Epidermal melanocyte (primary cell): Measurements from ENCODE around the gene CCL8.
"Not testable (repeated sequence)": the region's sequence is repeated elsewhere in the genome, so short reads cannot be mapped to it uniquely, and the experiment has no call there.

Experiments used
- DNase-seq: peaks from one replicate; pipeline ENCODE4 v3.0.0; 2011; ENCODE audit warnings: low spot score; ENCODE audit not compliant: insufficient read length

The CCL8 gene

GRCh38 chr17:34313164-34313563, 6.1 kb upstream of the CCL8 start:
- DNase-seq = no peak

GRCh38 chr17:34314279-34314678, 5.0 kb upstream of the CCL8 start:
- DNase-seq = peak; percentile 49

- DNase-seq = no peak
Measured at GRCh38 chr17:34318474-34318873, 761 bp upstream of the CCL8 start.

GRCh38 chr17:34321964-34322363, 2.7 kb downstream of the CCL8 start:
- no peak for DNase-seq

- not testable (repeated sequence) for DNase-seq
Measured at GRCh38 chr17:34327580-34327979, 8.3 kb downstream of the CCL8 start.

GRCh38 chr17:34337701-34338100, 18.5 kb downstream of the CCL8 start:
- DNase-seq = no peak

GRCh38 chr17:34339138-34339770, 20.0 kb downstream of the CCL8 start:
- no peak for DNase-seq

GRCh38 chr17:34341916-34342315, 22.7 kb downstream of the CCL8 start:
- no peak for DNase-seq

- no peak for DNase-seq
Measured at GRCh38 chr17:34347063-34347462, 27.8 kb downstream of the CCL8 start.

GRCh38 chr17:34349751-34350150, 30.5 kb downstream of the CCL8 start:
- no peak for DNase-seq

- no peak for DNase-seq
Measured at GRCh38 chr17:34351096-34351495, 31.9 kb downstream of the CCL8 start.

GRCh38 chr17:34352191-34352590, 33.0 kb downstream of the CCL8 start:
- no peak for DNase-seq

GRCh38 chr17:34354637-34355036, 35.4 kb downstream of the CCL8 start:
- no peak for DNase-seq

- DNase-seq = no peak
Measured at GRCh38 chr17:34356194-34356593, 37.0 kb downstream of the CCL8 start, which contains the start of gene CCL13. Gene CCL13 (plus strand): TSS chr17:34356480. CDS start chr17:34356527, 47 bp downstream.

GRCh38 chr17:34357398-34357797, 38.2 kb downstream of the CCL8 start:
- no peak for DNase-seq

- no peak for DNase-seq
Measured at GRCh38 chr17:34358631-34359030, 39.4 kb downstream of the CCL8 start.

- no peak for DNase-seq
Measured at GRCh38 chr17:34360601-34361270, 41.5 kb downstream of the CCL8 start.

- peak; percentile 75 for DNase-seq
Measured at GRCh38 chr17:34361478-34362061, 42.3 kb downstream of the CCL8 start.

GRCh38 chr17:34363183-34363661, 44.0 kb downstream of the CCL8 start, which contains the start of gene CCL1:
Gene CCL1 (minus strand): TSS chr17:34363233. CDS start chr17:34363161, 72 bp downstream.
- DNase-seq = no peak

- DNase-seq = no peak
Measured at GRCh38 chr17:34364751-34365150, 45.5 kb downstream of the CCL8 start.

GRCh38 chr17:34365340-34365739, 46.1 kb downstream of the CCL8 start:
- no peak for DNase-seq

- DNase-seq = no peak
Measured at GRCh38 chr17:34366010-34366409, 46.8 kb downstream of the CCL8 start.
